NCI-H1436 (cell line): Measurements from ENCODE around the gene DELE1.
"Not testable (repeated sequence)": the region's sequence is repeated elsewhere in the genome, so short reads cannot be mapped to it uniquely, and the experiment has no call there.

Source experiments
- DNase-seq: peaks from one replicate; lab custom pipeline; 2025; lab: John Stamatoyannopoulos, UW

The DELE1 gene

GRCh38 chr5:141883892-141884318, 39.8 kb upstream of the DELE1 start:
- no peak for DNase-seq

- no peak for DNase-seq
These were observed 34.3 kb upstream of the DELE1 start for GRCh38 chr5:141889282-141889871.

- not testable (repeated sequence) for DNase-seq
These were observed 33.2 kb upstream of the DELE1 start for GRCh38 chr5:141890429-141890828.

- DNase-seq, result no peak
These were observed 26.2 kb upstream of the DELE1 start for GRCh38 chr5:141897425-141897824.

- no peak for DNase-seq
These were observed 25.1 kb upstream of the DELE1 start for GRCh38 chr5:141898448-141899049.

GRCh38 chr5:141902015-141902814, 21.5 kb upstream of the DELE1 start:
- no peak for DNase-seq

GRCh38 chr5:141903261-141903660, 20.4 kb upstream of the DELE1 start:
- DNase-seq, result no peak

- DNase-seq, result no peak
These were observed 19.1 kb upstream of the DELE1 start for GRCh38 chr5:141904551-141904950.

- DNase-seq, result no peak
These were observed 17.2 kb upstream of the DELE1 start for GRCh38 chr5:141906517-141906916.

- DNase-seq, result no peak
These were observed 16.7 kb upstream of the DELE1 start for GRCh38 chr5:141906972-141907371.

- no peak for DNase-seq
These were observed 14.9 kb upstream of the DELE1 start for GRCh38 chr5:141908796-141909195.

GRCh38 chr5:141909212-141909611, 14.5 kb upstream of the DELE1 start:
- no peak for DNase-seq

GRCh38 chr5:141910271-141910673, 13.4 kb upstream of the DELE1 start:
- DNase-seq, result no peak

- DNase-seq, result no peak
These were observed 10.0 kb upstream of the DELE1 start for GRCh38 chr5:141913560-141914198.

- peak; percentile 26 for DNase-seq
These were observed 9.4 kb upstream of the DELE1 start for GRCh38 chr5:141914199-141914743.

- no peak for DNase-seq
These were observed 8.9 kb upstream of the DELE1 start for GRCh38 chr5:141914797-141915196.

GRCh38 chr5:141915881-141916336, 7.8 kb upstream of the DELE1 start:
- DNase-seq, result no peak

GRCh38 chr5:141916522-141916921, 7.1 kb upstream of the DELE1 start:
- no peak for DNase-seq

GRCh38 chr5:141917760-141918159, 5.9 kb upstream of the DELE1 start:
- no peak for DNase-seq

- no peak for DNase-seq
These were observed 4.2 kb upstream of the DELE1 start for GRCh38 chr5:141919218-141920119.

- DNase-seq, result no peak
These were observed 2.9 kb upstream of the DELE1 start for GRCh38 chr5:141920771-141921170.
